ENCODE data around the gene OR8H2. TPM values are rescaled to one million over a fixed set of nuclear protein-coding genes. Genes with fewer than 3 reads are reported as not detected.
"Not testable (repeated sequence)": the region's sequence is repeated elsewhere in the genome, so short reads cannot be mapped to it uniquely, and the experiment has no call there.

Gene OR8H2
- not detected for polyA plus RNA-seq (2013, experiment 1 of 2; ENCODE audit: insufficient read length)
- polyA plus RNA-seq (2013, experiment 2 of 2; ENCODE audit: insufficient read length): 0.02 TPM

GRCh38 chr11:56103210-56103737 is at the start of gene OR8H2:
OR8H2 (plus strand) TSS chr11:56103687; CDS start chr11:56105043, 1,356 bp downstream.
- DNase-seq: no peak

GRCh38 chr11:56056366-56056765 is 47.1 kb upstream of the OR8H2 start:
- DNase-seq: not testable (repeated sequence)

- not testable (repeated sequence) for DNase-seq
Measured at GRCh38 chr11:56057661-56058237, 45.7 kb upstream of the OR8H2 start.

- not testable (repeated sequence) for DNase-seq
Measured at GRCh38 chr11:56058260-56058780, 45.2 kb upstream of the OR8H2 start.

- DNase-seq: no peak
Measured at GRCh38 chr11:56066980-56067379, 36.5 kb upstream of the OR8H2 start.

GRCh38 chr11:56089697-56090096 is 13.8 kb upstream of the OR8H2 start:
- no peak for DNase-seq

- DNase-seq: no peak
Measured at GRCh38 chr11:56093008-56093407, 10.5 kb upstream of the OR8H2 start, which contains the start of gene OR8I2. OR8I2 (plus strand) TSS chr11:56093308; CDS start chr11:56093308, 0 bp downstream.

- DNase-seq: no peak
Measured at GRCh38 chr11:56122073-56122472, 18.6 kb downstream of the OR8H2 start, which contains the start of gene OR8H3. OR8H3 (plus strand) TSS chr11:56122373; CDS start chr11:56122373, 0 bp downstream.

- DNase-seq: no peak
Measured at GRCh38 chr11:56140151-56140661, 36.7 kb downstream of the OR8H2 start, which contains the start of gene OR8J3. OR8J3 (minus strand) TSS chr11:56140201; CDS start chr11:56137718, 2,483 bp downstream.

GRCh38 chr11:56143681-56144080 is 40.2 kb downstream of the OR8H2 start:
- DNase-seq: not testable (repeated sequence)

- no peak for DNase-seq
Measured at GRCh38 chr11:56151376-56151775, 47.9 kb downstream of the OR8H2 start.

GRCh38 chr11:56152333-56152732 is 48.8 kb downstream of the OR8H2 start:
- DNase-seq: no peak

Measured in fibroblast of skin of abdomen (primary cell).